HG02981 (cell line): ENCODE data around the gene SH3PXD2A.

Source experiments
- ATAC-seq: cut with Tn5 transposase; IDR thresholded peaks from one replicate; pipeline ENCODE4 v1.9.1; 2021; ENCODE audit warnings: mild to moderate bottlenecking, moderate library complexity; ENCODE audit not compliant: unreplicated experiment

The SH3PXD2A gene

GRCh38 chr10:103794996-103795395 lies 60.4 kb downstream of the SH3PXD2A start:
- ATAC-seq, result no peak

GRCh38 chr10:103793920-103794883 lies 61.2 kb downstream of the SH3PXD2A start:
- no peak for ATAC-seq

DNA sequence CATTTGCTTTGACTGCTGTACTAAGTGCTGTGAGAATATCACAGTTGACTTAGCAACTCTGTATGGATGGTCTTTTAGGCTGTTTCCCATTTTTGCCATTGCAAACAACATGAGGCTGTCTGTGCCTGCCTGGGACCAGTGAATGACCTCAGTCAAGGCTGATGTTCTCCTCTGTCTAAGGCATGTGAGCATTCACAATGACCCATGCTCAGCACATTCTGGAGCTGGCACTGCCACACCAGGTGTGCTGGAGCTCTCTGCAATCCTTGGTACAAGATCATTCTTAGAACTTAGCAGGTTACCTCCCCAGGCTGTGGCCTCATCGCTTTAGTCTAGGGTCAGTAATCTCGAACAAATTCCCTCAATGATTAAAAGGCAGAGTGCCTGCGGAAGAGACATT lies 61.9 kb downstream of the SH3PXD2A start:
- no peak for ATAC-seq

DNA sequence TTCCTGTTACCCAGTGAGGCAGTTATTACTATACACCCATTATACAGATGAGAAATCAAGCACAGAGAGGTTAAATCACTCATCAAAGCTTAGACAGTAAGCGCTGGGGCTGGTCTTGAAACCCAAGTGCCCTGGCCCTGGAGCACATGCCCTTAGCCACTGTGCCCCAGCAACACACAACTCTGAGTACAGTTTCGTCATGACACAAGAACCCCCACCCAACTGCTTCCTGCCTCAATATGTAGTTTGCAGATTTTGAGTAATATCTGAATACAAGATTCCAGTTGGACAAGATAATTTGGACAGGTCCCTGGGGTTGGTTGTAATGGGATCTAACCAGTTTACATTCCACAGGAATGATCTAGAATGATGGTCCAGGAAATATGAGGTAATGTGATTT lies 62.8 kb downstream of the SH3PXD2A start:
- no peak for ATAC-seq

DNA sequence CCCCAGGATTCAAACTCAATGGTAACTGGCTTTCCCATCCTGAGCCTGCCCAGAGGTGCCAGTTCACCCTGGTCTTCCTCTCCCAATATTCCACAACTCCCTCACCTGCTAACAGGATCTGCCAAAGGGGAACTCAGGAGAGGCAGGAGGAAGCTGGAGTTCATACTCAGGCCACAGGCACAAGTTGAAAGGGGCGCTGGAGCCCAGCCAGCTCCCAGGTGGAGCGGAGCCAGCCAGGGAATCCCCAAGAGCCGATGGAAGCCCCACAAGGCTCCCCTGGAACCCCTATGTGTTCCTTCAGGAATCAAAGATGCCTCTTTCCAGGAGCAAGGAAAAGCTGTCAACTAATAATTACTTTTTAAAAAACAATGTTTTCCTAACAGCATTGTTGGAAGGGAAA lies 63.5 kb downstream of the SH3PXD2A start:
- no peak for ATAC-seq

DNA sequence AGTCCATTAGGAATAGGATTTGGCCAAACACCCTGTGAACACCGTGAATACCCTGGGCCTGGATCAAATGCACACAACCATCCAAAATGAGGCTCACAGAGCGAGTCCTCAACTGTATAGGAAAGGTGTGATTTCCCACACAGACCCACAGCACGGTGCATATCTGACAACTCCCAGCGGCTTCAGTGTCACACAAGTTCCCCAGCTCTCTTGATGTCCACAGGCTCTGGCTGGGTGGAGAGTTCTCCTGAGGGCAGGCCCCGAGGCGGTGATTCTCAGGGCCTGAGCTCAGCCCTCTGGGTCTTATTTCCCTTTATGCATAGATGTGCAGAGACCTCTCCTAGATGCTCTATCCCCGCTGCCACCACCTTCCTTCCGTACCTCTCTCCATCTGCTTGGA lies 64.1 kb downstream of the SH3PXD2A start:
- no peak for ATAC-seq

DNA sequence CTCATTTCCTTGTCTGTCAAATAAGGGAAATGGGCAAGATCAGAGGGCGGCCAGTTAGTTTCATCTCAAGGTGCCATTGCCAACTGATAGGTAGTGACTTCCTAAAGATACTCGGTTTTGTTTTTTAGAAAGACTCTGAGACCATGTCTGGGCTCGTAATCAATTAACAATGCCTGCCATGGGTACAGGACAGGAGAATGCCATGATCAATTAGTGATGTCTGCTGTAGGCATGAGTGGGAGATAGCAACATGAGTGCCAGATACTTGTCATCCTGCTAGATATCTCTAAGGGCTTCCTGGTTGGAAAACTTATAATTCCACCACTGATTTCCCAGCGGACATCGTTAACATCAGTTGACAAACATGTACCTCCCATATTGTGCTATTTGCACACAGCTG lies 64.8 kb downstream of the SH3PXD2A start:
- no peak for ATAC-seq

GRCh38 chr10:103789771-103790201 lies 65.6 kb downstream of the SH3PXD2A start:
- ATAC-seq, result no peak

DNA sequence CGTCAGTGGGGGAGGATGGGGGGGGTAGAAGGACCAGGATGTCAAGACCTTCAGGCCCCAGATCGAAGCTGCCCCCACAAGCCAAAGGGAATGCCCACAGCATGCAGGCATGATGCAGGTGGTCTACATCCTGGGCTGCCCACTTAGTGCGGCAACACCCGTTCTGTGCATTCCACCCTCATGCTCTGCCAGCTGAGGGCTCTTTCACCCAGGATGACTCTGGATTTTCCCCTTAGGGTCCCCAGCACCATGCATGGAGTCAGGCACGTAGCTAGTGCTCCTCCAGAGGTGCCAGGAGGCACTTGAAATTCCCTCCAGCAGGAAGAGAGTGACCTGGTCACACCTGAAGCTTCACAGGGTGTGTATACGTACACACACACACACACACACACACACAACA lies 66.2 kb downstream of the SH3PXD2A start:
- ATAC-seq, result no peak

DNA sequence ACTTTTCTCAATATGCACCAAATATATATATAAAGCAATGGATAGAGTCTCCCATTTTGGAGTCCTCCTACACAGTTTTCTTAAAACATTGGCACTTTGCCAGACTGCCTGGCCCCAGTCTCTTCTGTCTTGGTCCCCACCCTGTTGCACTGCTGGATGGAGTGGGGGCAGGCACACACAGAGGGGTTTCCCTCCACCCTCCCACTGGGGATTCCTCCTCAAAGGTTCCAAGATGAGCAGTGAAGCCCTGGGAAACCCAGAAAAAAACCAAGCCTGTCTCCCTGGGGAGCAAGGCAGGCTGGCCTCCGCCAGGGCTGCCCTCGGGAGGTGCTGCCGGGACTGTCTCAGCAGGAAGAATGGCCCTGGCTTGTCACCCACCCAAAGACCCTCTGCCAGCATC lies 68.0 kb downstream of the SH3PXD2A start:
- no peak for ATAC-seq

GRCh38 chr10:103786020-103786419 lies 69.4 kb downstream of the SH3PXD2A start:
- no peak for ATAC-seq

- no peak for ATAC-seq
Measured at GRCh38 chr10:103784723-103785418, 70.5 kb downstream of the SH3PXD2A start.

DNA sequence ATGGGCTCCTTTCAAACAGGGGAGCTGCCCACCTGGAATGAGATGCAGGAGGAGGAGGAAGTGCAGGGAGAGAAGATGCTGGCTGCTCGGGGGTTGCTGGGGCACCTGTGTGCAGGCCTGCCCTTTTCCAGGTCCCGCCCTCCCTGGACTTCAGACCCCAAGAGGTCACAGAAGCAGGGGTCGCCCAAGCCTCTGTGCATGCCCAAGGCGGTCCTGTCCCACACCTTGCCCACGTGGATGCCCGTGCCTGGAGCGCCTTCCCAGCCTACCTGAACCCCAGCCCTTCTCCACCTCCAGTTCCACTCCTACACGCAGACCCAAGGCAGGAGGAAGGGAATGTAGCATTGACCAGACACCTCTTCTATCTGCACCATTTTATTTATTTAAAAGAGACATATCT lies 71.3 kb downstream of the SH3PXD2A start:
- no peak for ATAC-seq

- no peak for ATAC-seq
Measured at GRCh38 chr10:103783681-103784080, 71.7 kb downstream of the SH3PXD2A start.

GRCh38 chr10:103781329-103782061 lies 73.9 kb downstream of the SH3PXD2A start:
- no peak for ATAC-seq

- ATAC-seq, result no peak
Measured at GRCh38 chr10:103780242-103781149, 74.9 kb downstream of the SH3PXD2A start.

GRCh38 chr10:103778358-103779139 lies 76.8 kb downstream of the SH3PXD2A start:
- ATAC-seq, result no peak

DNA sequence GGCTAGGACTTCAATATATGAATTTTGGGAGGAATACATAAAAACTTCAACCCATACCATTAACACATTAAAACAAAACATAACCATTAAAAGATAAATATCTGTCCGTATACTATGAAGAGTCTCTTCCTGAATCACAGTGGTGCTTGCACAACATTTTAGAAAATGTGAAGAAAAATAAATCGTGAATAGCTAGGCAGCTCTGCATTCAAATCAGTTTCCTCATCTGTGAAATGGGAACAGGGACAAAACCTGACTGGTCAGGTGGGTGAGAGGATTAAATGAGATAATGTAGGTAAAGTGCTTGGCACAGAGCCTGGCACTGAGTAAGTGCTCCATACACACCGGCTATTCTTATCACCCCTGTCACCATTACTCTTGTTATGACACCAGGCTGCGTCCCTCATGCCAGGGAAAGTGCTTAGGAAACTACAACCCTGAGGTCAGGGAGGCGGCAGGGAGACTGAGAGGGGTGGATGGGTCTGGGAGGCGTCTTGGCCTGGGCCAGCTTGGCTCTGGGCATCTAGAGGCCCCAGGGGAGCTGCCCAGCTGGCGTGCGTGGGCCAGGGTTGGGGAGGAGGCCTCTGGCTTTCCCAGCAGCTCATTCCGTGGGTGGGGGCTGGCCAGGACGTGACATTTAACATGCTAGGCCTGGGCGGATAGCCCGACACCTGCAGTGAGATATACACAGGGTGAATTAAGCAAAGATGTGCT lies 78.3 kb downstream of the SH3PXD2A start:
- no peak for ATAC-seq

DNA sequence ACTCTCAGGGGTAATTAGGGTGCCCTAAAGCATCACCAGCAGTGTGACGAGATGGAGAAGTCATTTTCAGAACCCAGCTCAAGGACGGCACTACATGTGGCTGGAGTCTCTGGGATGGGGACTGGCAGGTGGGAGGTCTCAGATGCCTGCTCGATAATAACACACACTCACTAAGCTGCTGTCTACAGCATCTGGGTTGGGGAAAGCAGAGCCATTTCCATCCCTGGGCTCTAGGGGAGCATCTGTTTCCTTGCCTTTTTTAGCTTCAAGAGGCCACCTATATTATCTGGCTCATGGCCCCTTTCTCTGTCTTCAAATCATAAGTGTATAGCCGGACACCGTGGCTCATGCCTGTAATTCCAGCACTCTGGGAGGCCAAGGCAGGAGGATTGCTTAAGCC lies 79.6 kb downstream of the SH3PXD2A start:
- ATAC-seq, result no peak
